Heart right ventricle (tissue), 12 donors: ENCODE measurements around the gene TSNAX. TPM values are rescaled to one million over a fixed set of nuclear protein-coding genes. Genes with fewer than 3 reads are reported as not detected.

Experiments
- polyA plus RNA-seq, 2 donors: library from polyadenylated mRNA; stranded (reverse); fragments of 200-250 nt; gene quantifications; one replicate each; pipeline ENCODE4 v1.2.3, GENCODE V29; 2013
- total RNA-seq, 10 donors: library from RNA; stranded (reverse); fragmentation: NEBNext Ultra II Directional in 3 of 10; extraction: Animal tissue kit (Norgen Biotek cat#: 25700) in 3 of 10; gene quantifications; one replicate each; pipeline versions ENCODE4 v1.2.1 to v1.2.4, GENCODE V29; 2021 to 2023
- donor health status: ischemic (EF 13 %, LVEDD 7.1; RV severe dilation, severe dysfunction).
- donor health status: healthy with polysubstance abuse.
- donor health status: DM: no; HTN: yes; CAD: no.
- donor health status: DM: no; HTN: no; CAD: no.
- donor health status: ischemic (EF 25% LVEDD 6.9; RV normal size, moderate dysfunction).
- donor health status: ischemic (EF 25% LVEDD 5.7; RV mildly dilated, moderate dysfunction).
- donor health status: healthy.
- donor health status: nonischemic (EF 11% LVEDD 7.7; RV severe dilation, severe dysfunction).
- donor health status: DM: yes; HTN: yes; CAD: no.
- donor health status: PGD.
- donor health status: ischemic (EF 29% LVEDD 5.4; RV normal size, mild dysfunction).
- donor health status: nonischemic (EF 23%, LVEDD 6.1; RV moderate dilation, normal function).

TSNAX gene
- total and polyA plus RNA-seq, 12 donors: 11.8 to 37.9 (median 32.0) TPM

Other genes with a start within 250 kb of the TSNAX start
- 10 to 100 TPM; 10.3 to 16.7 (median 12.8) TPM for gene EXOC8, start 190.8 kb upstream of the TSNAX start, total RNA-seq
- gene EXOC8, start 190.8 kb upstream of the TSNAX start, polyA plus RNA-seq: 1 to 10 TPM; 3.5 to 4.3 TPM
- gene SPRTN, start 190.4 kb upstream of the TSNAX start, total RNA-seq: 10 to 100 TPM in 1 of 10 donors, 1 to 10 TPM in 9; 6.4 to 11.0 (median 7.6) TPM
- 1 to 10 TPM; 4.1 to 4.2 TPM for gene SPRTN, start 190.4 kb upstream of the TSNAX start, polyA plus RNA-seq
- 100 to 1,000 TPM in 1 of 10 donors, 10 to 100 TPM in 9; 62.0 to 104 (median 71.2) TPM for gene EGLN1, start 106.4 kb upstream of the TSNAX start, total RNA-seq
- gene EGLN1, start 106.4 kb upstream of the TSNAX start, polyA plus RNA-seq: 10 to 100 TPM; 13.0 to 20.8 TPM
- 1 to 10 TPM; 3.1 to 6.4 (median 4.3) TPM for gene DISC1, start 98.1 kb downstream of the TSNAX start, total RNA-seq
- gene DISC1, start 98.1 kb downstream of the TSNAX start, polyA plus RNA-seq: 1 to 10 TPM; 1.4 to 1.8 TPM